ENCODE measurements around the gene RNF220.
A peak's percentile ranks its signal among the peaks of the same experiment; 100 is the strongest.

Gene RNF220

DNA sequence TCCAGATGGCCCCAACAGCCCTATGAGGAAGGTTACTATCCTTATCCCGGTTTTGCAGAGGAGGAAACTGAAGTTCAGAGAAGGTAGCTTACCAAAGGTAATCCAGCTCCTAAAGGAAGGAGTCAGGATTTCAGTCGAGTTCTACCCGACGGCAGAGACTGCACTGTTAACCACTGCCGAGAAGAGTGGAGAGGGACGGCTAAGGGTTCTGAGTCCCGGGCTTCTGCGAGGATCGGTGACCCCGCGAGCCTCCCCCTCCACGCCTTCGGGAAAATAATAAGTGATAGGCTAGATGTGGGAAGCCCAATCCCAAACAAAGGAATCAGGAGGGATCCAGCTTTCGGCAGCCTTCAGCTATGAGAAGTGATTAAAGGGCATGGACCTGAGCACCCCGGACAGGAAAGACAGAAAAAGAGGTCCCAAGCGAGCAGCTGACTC, 268.6 kb downstream of the RNF220 start:
- no peak for DNase-seq (ENCODE audit: low read depth in 2 of 2, low spot score in 1 of 2)

DNA sequence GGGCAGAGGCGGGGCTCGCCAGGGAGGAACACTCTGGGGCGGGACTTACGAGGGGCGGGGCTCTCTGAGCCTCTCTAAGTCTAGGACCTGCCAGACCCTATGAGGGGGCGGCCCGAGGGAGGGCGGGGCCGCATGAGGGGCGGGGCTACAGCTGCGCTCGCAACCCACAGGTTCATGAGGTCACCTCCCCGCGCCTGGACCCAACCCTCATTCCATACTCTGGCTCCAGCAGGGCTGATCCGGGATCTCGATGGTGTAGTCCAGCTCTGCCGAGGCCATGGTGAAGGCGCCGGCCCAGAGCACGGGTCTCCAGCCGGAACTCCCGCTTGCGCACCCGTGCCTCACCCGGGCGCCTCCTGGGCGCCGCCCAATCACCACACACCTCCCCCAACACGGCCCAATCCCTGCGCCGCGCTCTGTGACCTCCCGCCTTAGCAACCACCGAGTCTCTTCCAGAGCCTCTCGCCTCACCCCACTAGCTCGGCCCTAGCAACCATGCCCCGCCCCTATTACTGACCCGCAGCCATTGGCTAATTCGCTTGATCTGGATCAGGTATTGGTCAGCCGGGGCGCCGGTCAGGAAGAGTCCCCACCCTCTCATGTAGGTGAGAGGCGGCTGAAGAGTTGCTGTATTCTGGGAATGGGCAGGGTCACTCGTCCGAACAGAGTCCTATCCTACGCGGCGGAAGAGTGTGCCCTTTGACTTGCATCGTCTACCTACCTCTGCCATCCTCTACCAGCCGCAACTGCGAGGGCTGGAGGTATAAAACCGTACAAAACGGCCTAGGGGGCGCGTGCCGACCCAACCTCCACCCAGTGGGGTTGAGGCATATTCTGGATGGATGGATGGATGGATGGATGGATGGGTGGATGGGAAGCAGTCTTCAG, 269.3 kb downstream of the RNF220 start, which contains the start of the genes ARMH1 and TMEM53:
ARMH1 (plus strand) TSS at position 602 of the 888 bp plus-strand sequence. CDS start 14,984 bp downstream, outside the sequence.
TMEM53 (minus strand) TSS at position 369 of the 888 bp plus-strand sequence; CDS start at position 279, 90 bp downstream.
- DNase-seq (ENCODE audit: low read depth in 2 of 2, low spot score in 1 of 2): peak; percentile 85 to 91

DNA sequence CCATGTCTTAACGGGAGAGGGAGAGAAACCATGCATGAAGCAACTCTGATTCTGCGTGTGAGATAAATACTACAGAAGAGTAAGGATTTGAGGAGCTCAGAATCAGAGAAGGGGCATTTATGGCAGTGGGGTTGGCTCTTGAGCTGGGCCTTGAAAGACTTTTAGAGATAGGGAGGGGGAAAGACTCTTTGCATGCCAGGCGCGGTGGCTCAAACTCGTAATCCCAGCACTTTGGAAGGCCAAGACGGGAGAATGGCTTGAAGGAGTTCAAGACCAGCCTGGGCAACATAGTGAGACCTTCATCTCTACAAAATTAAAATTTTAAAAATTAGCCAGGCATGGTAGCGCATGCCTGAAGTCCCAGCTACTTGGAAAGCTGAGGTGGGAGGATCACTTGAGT, 270.1 kb downstream of the RNF220 start:
- DNase-seq (ENCODE audit: low read depth in 2 of 2, low spot score in 1 of 2): no peak

DNA sequence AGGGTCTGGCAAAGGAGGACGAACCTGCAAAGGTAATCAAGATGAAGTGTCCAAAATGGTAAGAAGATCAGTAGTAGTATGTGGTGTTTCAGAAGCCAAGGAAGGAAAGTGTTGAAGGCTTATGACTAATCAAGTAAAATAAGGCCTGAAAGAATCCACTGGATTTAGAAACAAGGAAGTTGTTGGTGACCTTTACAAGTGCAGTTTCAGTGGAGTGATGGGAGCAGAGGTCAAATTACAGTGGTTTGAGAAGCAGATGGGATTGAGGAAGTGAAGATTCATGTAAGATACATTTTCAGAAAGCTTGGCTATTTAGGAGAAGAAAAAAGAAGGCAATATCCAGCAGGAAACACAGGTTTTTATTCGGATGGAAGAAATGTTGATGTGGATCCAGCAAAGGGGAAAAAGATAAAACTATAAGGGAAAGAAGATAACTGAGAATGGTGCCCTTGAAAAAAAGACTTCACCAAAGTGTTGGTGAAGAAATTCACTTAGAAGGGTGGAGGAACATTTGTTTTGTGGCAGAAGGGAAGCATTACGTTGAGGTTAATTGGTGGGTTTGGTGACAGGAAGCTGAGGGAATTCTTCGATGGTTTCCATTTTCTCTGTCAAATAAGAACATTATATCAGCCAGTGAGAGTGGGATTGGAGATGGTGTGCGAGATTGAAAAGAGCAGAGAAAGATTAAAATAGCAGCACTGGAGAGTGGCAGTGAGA, 271.6 kb downstream of the RNF220 start:
- no peak for DNase-seq (ENCODE audit: low read depth in 2 of 2, low spot score in 1 of 2)

DNA sequence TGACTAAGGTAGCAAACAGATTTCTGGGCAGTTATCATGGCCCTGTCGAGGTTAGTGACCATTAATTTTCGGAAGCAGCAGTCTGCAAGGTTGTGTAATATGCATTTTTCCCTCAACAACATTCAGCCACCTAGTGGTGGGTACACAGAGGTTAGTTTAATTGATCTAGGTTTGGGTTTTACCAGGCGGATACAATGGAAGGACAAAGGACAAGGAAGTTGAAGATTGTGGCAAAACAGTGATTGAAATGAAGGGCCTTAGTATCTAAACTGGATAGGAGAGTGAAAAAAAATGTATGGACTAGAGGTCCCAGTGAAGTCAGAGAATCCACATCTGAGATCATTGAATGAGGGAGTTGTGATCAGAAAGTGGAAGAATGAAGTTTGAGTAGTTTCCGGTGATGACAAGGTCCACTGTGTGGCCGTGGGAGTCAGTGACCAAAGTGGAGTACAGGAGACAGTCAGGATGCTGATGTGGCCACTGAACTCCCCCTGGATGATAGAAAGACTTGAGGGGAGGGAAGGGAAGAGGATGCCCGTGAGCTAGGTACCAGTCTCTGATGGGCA, 272.2 kb downstream of the RNF220 start:
- DNase-seq (ENCODE audit: low read depth in 2 of 2, low spot score in 1 of 2): no peak

DNA sequence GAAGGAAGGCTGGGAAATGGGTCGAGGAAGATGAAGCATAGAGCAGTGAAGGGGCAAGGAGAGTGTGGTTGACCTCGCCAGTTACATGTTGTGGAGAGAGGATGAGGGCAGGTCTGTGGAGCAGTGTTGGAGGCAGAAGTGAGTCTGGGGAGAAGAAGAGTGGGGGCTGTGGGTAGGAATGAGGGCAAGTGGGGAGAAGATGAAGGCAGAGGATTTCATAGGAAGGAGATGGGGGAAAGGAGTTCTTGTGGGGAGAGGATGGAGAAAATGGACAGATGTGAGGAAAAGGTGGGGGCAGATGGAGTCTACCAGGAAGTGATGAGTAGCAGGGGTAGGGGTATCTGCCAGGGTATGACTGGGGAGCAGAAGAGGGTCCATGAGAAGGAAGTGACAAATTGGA, 273.1 kb downstream of the RNF220 start:
- no peak for DNase-seq (ENCODE audit: low read depth in 2 of 2, low spot score in 1 of 2)

DNA sequence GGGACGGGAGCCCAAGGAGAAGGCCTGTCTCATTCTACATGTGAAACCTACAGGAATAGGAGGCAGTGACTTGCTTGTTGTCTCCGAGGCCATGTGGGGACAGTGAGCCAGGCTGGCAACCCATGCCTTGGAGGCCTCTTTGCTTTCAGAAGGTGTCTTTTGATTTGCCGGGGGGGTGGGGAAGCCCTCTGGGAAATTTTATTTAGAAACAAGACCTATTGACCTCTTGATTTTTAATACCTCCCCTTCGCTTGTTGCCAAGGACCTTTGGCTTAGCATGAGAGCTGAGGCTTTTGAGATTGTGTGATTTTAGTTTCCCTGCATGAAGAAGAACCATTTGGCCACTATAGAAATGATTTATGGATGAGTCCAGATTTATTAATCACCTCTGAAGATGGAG, 273.6 kb downstream of the RNF220 start:
- no peak for DNase-seq (ENCODE audit: low read depth in 2 of 2, low spot score in 1 of 2)

DNA sequence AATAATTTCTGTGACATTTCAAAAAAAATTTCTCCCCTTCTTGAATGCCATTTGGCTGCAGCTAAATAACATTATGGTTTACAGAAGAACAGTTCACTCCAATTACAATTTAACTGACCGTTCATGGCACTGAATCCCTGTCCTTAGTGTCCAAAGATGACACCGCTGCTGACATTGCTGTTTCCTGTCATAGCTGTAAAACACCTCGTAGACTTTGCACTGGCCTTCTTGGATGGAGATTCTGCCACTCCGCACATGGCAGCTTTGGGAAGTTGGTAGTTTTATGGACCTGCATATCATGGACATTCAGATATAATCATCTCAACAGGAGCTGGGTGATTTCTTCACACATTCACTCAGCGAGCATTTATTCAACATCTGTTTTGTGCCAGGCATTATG, 274.4 kb downstream of the RNF220 start:
- DNase-seq (ENCODE audit: low read depth in 2 of 2, low spot score in 1 of 2): no peak

DNA sequence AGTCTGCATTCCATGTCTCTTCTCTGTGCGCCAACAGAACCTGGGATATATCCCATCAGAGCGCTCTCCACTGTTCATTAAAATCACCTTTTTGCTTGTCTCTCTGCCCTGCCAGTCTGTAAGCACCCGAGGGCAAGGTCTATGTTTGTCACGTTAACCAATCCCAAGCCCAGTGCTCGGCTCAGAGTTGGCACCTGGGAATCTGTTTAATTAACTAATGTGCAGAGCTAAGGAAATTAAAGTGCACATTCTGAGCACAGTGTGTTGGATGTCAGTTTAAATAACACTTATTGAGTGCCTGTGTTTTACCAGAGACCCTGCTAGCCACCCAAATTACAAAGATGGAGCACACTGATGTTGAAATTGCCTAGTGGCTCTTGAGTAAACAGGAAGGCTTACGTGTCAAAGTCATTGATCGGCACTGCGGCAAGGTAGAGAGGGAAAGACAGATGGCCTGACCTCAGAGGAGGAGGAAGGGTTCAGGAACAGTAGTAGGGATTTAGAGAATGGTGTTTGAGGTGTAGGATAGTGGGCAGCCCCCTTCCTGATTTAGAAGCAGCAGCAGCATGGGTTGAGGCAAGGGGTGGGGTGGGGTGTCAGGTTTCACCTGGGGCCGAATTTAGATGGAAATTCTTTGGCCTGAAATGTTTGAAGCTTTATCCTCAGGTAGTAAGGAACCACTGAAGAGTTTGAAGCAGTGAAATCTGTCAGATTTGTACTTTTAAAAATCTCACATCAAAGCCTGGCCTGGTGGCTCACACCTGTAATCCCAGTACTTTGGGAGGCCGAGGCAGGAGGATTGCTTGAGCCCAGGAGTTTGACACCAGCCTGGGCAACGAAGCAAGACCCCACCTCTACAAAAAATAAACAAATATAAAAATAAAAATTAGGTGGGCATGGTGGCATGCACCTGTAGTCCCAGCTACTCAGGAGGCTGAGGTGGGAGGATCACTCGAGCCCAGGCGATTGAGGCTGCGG, 277.1 kb downstream of the RNF220 start:
- DNase-seq (ENCODE audit: low read depth in 2 of 2, low spot score in 1 of 2): no peak

DNA sequence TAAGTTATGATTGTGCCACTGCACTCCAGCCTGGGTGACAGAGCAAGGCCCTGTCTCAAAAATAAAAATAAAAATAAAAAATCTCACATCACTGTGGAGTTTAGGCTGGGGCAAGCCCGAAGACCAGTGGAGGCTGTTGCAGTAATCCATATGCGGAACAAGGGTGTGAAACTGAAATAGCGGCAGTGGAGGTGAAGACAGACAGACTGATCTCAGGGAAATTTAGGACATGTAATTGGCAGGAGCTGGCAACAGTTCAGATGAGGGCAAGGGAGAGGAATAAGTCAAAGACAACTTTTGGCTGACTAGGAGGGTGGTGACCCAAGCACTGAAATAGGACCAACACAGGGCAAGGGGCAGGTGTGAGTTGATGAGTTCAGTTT, 277.8 kb downstream of the RNF220 start:
- DNase-seq (ENCODE audit: low read depth in 2 of 2, low spot score in 1 of 2): no peak

DNA sequence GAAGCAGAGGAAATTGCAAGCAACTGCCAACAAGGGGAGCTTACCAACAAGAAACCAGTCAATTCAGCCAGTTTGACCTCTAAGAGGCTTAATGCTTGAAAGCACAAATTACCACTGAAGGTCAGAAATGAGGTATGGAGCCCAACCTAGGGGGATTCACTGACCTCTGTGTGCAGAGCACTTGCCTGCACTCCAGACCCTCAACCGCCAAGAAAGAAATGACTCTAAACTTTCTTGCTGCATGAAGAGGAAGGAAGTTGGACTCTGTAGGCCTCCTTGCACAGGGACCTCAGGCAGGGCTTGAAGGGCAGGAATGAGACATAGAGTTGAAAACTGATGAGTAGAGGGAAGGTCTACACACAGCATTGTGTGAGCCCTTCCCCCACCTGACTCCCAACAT, 279.5 kb downstream of the RNF220 start:
- DNase-seq (ENCODE audit: low read depth in 2 of 2, low spot score in 1 of 2): no peak

DNA sequence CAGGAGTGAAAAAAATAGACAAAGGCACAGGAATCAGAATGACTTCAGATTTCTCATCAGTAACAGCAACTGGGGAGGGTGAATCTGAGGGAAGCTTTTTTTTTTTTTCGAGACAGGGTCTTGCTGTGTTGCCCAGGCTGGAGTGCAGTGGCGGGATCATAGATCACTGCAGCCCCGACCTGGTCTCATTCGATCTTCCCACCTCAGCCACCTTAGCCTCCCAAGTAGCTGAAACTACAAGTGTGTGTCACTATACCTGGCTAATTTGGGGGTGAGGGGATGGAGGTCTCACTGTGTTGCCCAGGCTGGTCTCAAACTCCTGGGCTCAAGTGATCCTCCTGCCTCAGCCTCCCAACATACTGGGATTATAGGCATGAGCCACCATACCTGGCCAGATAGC, 280.2 kb downstream of the RNF220 start:
- no peak for DNase-seq (ENCODE audit: low read depth in 2 of 2, low spot score in 1 of 2)

DNA sequence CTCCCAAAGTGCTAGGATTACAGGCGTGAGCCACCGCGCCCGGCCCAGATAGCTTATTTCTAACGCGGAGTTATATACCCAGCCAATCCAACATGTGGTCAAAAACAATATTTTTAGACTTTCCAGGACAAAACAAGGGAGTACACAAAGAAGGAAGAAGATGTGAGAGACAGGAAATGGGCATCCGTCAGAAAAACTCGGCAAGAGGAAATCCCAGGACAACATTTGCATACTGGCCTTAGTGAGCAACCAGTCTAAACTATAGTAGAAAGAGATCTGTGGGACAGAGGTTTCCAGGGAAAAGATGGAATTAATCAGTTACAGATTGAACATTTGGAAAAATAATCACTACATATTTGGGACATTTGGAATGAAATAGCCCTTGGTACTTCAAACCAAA, 280.8 kb downstream of the RNF220 start:
- no peak for DNase-seq (ENCODE audit: low read depth in 2 of 2, low spot score in 1 of 2)

DNA sequence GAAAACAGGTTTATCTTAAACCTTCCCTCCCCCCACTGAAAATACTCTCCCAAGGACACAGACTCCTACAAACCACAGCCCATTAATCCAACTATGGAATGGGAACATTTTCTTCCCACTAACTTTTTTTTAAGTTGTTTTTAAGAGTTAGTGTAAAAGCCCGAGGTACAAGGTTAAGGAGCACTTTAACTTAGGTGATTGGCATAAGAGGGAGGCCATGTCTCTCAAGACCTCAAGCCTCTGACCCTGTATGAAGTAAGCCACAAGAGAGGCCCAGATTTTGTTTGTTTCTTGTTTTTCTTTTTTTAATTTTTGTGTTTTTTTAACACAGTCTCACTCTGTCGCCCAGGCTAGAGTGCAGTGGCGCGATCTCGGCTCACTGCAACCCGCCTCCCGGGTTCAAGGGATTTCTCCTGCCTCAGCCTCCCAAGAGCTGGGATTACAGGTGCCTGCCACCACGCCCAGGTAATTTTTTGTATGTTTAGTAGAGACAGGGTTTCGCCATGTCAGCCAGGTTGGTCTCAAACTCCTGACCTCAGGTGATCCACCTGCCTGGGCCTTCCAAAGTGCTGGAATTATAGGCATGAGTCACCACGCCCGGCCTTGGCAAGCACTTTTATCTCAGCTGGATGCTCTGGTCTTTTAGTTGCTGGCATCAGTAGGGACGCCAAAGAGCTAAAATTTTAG, 283.8 kb downstream of the RNF220 start:
- no peak for DNase-seq (ENCODE audit: low read depth in 2 of 2, low spot score in 1 of 2)

DNA sequence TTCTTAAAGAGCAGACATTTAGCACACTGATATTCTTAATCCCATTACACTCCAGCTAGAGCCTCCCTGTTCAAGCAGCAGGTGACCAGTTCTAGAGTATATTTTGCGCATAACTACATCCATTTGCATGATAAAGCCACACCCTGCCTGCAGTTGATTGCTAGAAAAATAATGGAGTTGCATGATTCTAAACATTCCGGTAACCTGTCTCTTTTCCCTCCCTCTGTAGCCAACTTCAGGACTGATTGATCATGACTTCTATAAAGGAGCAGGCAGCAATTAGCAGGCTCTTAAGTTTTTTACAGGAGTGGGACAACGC, 284.4 kb downstream of the RNF220 start:
- DNase-seq (ENCODE audit: low read depth in 2 of 2, low spot score in 1 of 2): no peak

DNA sequence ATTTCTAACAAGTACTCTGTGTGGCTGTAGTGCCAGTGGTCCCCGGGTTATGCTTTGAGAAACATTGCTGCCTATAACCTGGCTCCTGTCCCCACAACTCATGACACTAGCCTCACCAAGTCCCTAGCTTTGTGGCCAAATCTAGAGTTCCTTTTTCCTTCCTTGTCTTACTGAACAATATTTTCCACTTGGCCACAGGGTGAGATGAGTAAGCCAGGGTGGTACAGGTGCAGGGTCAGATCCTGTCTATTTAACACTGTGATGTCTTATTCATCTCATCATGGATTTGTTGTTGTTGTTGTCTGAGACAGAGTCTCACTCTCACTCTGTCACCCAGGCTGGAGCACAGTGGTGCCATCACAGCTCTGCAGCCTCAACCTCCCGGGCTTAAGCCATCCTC, 288.1 kb downstream of the RNF220 start:
- DNase-seq (ENCODE audit: low read depth in 2 of 2, low spot score in 1 of 2): no peak

DNA sequence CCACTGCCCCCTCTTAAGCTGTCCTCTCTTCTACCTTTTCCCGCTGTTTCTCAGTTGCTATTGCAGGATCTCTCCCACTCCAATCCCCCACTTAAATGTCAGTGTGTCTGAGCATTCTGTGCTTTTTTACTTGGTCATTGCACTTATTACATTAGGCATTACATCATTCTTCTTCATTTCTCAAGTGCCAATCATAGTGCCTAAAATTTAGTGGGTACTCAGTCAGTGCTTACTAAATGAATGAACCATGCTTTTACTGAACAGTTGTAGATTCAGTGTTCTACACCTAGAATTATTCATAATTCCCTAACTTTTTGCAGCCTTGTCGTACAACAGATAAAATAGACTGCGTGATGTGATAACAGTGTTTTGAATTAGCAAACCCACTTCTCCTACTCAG, 288.8 kb downstream of the RNF220 start:
- no peak for DNase-seq (ENCODE audit: low read depth in 2 of 2, low spot score in 1 of 2)

DNA sequence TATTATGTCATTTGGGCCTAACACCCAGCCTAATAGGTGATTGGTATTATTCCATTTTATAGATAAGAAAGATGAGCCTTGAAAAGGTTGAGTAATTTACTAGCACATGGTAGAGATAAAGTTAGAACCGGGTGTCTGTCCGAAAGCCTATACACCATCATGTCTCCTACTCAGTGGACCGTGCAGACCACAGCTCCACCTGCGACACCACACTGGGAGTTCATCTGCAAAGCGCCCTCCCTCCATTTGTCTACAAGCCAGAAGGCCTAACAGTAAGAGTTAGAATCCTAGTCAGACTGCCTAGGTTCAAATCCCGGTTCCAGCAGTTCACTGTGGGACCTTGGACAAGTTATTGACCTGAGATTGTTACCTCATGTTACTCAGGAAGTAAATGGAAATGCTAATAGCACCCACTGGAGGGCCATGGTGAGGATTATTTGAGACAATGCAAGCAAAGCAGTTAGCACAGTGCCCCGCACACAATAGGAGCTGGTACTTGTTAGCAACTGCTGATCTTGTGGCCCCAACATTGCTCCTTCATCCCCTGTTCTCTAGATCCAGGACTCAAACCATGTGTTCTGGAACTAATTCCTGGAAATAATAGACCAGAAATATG, 289.9 kb downstream of the RNF220 start:
- no peak for DNase-seq (ENCODE audit: low read depth in 2 of 2, low spot score in 1 of 2)

DNA sequence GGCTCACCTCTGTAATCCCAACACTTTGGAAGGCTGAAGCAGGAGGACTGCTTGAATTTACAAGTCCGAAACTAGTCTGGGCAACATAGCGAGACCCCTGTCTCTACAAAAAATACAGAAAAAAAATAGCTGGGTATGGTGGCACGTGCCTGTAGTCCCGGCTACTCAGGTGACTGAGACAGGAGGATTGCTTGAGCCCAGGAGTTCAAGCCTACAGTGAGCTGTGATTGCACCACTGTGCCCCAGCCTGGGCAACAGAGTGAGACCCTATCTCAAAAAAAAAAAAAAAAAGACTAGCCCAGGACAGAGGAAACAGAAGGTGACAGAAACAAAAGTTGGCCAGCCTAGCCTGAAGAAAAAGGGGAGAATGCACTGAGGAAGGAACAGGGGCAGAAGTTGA, 290.6 kb downstream of the RNF220 start:
- DNase-seq (ENCODE audit: low read depth in 2 of 2, low spot score in 1 of 2): no peak

DNA sequence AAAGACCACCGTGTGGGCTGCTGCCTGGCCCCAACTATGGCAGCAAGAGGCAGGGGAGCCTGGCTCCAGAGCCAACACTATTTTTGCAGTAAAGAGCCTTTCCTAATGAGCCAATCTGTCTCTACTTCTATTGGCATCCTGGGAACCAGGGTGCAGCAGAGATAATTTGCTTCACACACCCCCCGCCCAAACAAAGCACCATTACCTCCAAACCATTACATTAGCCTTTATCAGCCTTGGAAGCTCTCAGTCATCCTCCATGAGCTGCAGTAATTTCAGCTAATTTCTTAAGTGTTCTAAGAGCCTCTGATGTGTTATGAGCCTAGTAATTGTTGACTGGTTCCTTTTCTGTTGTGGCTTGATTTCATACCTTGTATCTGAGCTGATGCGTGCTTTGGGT, 291.0 kb downstream of the RNF220 start:
- no peak for DNase-seq (ENCODE audit: low read depth in 2 of 2, low spot score in 1 of 2)

Data from stimulated activated CD8-positive, alpha-beta memory T cell treated with anti-CD3 and anti-CD28 coated beads, Interleukin-4, amount 100 ng/mL, for 4 hours (primary cell).